GM21381 (cell line): Measurements from ENCODE around the gene DNM3.
"Not testable (repeated sequence)": the region's sequence is repeated elsewhere in the genome, so short reads cannot be mapped to it uniquely, and the experiment has no call there.

ENCODE experiments used
- ATAC-seq: cut with Tn5 transposase; IDR thresholded peaks from one replicate; pipeline ENCODE4 v1.9.1; 2021; ENCODE audit warnings: mild to moderate bottlenecking, moderate library complexity; ENCODE audit not compliant: unreplicated experiment

DNM3 gene

GRCh38 chr1:172402878-172403569, 561.7 kb downstream of the DNM3 start:
- no peak for ATAC-seq

DNA sequence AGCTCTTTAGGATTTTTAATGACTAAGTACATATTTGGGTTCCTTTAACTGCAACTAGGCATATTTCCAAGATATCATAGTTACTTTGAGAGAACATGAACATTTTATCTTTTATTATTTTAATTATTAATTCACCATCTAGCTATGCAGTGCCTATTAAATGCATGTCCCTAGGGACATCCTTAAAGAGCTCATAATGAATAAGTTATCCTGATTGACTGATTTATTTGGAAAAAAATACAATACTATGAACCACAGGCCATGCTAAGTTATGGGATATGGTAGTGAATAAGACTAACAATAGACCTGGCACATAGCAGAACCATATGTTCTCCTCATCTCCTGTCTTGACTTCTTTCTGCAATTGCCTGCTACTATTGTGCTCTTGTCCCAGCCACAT, 562.8 kb downstream of the DNM3 start:
- no peak for ATAC-seq

DNA sequence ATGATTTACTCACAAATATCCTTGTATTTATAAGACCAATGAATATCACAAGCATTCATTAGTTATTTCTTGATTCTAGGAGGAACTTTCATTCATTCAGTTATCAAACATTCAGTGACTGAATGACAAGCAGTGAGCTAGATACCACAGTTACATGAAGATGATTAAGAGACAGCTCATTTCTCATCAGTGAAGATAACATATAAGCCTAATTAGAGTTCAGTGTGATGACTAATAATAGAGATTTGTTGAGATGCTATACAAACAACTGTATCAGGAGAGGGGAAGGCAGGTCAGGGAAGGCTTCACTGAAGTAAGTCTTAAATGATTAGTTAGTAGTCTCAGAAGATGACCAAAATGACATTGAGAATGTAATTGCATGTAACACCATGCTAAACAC, 564.6 kb downstream of the DNM3 start:
- ATAC-seq = no peak

DNA sequence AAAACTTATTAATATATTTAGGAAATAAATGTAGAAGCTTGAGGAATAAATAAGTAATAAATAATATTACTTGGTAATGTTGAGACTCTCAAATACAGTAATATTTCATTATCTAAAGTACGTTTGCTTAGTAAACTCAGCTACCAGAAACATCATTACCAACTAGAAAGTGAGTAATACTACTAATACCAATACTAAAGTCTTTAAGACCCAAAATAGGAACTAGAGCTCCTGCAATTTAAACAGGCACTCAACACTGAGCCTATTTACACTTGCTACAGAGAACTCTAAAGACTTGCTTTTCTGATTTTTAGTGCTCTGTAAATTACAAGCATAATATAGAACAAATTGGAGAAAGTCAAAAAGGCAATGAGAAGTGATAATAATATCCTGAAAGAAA, 565.7 kb downstream of the DNM3 start:
- ATAC-seq = no peak

DNA sequence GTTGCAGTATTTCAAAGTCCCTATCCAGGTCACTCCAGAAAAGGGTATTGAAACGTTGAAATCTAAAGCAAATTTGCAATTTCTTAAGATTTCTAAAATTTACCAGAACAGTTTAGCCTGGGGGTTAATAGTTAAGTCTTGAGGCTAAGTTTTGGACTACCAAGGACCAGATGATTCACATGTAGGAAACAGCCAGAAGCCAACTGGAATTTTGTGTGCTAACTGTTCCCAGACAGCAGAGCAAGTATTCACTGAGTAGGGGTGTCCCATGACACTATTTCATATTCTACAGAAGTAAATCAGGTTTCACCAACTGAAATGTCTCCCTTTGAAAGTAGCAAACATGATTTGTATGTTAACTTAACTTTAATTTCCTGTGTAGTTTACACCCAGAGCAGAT, 567.7 kb downstream of the DNM3 start:
- no peak for ATAC-seq

DNA sequence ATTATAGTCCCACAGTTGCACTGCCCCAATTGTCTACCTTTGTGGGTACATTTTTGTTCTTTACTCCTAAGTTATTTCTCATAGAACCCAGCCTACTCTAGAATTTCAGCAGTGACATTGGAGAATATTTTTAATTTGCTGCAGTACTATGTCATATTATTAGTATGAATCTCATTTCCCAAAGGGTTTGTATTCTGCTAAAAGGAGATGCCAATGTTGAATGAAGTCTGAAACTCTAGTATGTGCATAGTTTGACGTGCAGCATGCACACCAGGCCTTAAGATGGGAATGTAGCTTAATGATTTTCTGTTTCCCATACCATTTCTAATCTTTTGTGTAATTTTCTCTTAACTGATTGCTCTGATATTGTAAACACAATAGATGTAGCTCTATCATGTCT, 568.7 kb downstream of the DNM3 start:
- ATAC-seq = no peak

- no peak for ATAC-seq
Measured at GRCh38 chr1:172411791-172412338, 570.6 kb downstream of the DNM3 start.

DNA sequence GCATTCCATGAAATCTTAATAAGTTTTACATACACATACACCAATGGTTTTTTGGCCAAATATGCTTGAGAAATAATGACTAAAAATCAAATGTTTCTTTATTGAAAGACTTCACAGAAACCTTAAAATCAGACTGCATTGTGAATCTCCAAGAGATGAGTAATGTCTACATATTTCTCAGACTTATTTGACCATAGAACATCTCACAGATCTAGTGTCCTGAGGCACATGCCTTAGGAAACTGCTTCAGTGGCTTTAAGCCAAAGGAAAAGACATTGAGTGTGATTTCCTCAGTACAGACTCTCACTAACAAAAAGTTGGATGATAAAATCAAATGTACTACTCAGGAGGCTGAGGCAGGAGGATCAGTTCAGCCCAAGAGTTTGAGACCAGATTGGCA, 573.0 kb downstream of the DNM3 start:
- no peak for ATAC-seq

- no peak for ATAC-seq
Measured at GRCh38 chr1:172416496-172417035, 575.3 kb downstream of the DNM3 start.

GRCh38 chr1:172417557-172417956, 576.3 kb downstream of the DNM3 start:
- ATAC-seq = no peak

DNA sequence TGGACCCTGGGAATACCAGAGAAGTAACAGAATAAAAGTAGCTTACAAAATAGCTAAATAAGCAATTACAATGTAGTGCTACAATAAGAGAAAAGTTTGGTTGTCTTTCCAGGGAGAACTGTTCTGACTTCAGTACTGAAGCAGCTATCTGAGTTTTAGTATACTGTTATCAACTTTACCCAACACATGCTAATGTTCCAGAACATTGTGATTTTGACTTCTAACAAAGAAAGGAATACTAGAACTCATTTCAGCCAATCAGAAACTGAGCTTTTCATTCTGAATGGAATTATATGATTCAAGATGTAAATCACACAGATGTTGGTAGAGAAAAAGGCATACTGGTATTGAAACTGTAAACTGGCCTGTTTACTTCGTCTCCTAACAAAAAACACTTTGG, 579.1 kb downstream of the DNM3 start, which contains the start of gene C1orf105:
TSS of gene C1orf105 (plus strand) at position 301 of the 400 bp plus-strand sequence. CDS start 201 bp downstream, outside the sequence.
- ATAC-seq = no peak

DNA sequence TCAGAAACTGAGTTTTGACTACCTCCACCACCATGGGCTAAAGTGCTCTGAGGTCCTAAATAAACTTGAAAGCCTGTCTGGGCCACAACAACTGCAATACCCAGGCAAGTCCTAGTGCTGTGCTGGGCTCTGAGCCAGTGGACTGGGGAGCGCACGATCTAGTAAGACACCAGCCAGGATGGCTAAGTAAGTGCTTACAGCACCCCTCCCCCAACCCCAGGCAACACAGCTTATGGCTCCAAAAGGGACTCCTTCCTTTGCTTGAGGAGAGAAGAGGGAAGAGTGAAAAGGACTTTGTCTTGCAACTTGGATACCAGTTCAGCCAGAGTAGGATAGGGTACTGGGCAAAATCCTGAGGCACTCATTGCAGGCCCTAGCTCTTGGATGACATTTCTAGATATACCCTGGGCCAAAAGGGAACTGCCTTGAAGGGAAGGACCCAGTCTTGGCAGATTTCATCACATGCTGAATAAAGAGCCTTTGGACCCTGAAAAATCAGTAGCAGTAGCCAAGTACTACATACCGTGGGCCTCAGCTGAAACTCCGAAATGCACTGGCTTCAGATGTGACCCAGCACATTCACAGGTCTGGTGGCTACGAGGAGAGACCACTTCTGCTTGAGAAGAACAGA, 580.8 kb downstream of the DNM3 start:
- no peak for ATAC-seq

DNA sequence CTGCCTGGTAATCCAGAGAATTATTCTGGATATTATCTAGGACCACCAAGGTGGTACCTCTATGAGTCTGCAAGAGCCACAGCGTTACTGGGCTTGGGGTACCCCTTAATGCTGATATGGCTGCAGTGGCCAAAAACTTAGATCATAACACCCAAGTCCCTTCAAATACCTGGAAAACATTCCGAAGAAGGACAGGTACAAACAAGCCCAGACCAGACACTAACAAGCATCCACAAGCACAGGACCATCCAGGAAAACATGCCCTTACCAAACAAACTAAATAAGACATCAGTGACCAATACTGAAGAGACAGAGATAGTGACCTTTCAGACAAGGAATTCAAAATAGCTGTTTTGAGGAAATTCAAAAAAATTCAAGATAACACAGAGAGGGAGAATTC, 582.0 kb downstream of the DNM3 start:
- ATAC-seq = no peak

DNA sequence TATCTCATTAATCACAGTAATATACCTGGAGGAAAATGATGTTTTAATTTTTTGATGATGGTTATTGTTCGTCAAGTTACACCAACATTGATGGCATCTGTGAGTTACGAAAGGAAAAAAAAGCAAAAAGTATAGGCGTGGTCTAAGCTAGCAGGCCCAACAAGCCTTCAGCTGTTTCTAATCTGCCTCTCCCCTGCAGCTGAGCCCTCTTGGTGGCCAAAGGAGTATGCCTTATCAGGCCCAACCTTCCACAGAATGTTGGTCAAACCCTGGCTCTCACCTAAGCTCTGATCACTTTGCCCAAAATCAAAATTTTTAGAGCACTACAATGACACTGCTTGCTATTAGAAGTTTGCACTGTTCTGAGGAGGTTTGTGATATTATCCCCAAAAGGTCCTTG, 584.0 kb downstream of the DNM3 start:
- ATAC-seq = no peak

DNA sequence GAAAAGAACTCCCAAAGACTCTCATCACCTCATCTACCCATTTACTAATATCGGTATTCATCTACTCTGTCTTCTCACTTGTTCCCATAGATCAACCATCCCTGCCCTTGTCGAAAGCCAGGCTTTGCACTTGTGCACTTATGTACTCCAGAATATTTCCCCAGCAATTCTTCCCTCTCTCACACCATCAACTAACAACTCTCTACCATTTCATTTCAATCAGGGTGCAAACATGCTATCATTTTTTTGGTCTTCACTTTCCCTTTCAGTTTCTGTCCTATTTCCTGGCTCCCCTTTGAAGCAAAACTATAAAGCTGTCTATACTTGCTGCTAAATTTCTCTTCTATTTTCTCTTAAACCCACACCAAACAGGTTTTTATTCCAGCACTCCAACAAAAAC, 585.9 kb downstream of the DNM3 start:
- ATAC-seq = no peak

DNA sequence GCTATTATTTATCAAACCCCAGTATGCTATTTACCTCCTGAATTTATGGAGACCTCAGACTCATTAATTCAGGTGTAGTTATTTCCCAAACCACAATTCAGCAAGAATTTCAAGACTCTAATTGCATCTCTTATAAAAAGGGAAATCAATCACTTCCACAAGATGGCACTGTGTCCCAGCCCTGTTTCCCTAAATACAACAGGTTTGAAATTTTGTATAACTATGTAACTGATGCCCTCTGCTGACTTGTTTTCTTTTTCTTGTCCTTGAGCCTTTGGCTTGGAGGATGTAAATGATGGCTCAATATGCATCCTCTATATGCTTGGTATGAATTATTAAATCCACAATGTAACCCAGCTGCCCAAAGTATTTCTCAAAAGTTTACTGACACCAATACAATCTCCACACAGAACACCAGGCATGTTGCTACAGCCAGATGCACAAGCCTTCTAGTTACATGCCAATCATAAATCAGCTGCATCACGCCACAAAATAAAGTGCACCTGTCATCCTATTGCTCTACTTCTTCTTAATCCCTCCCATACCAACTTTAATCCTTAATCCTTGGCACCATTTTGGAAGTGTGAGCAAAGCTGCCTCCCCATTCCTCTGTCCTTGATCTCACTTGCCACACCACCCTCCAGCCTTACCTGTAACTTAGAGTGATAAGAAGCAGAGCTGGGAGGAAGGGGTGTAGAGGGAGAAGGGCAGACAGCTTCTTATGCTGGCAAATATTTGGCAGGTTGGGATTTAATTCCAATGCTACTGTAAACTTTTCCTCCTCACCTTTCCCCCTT, 588.2 kb downstream of the DNM3 start:
- no peak for ATAC-seq

DNA sequence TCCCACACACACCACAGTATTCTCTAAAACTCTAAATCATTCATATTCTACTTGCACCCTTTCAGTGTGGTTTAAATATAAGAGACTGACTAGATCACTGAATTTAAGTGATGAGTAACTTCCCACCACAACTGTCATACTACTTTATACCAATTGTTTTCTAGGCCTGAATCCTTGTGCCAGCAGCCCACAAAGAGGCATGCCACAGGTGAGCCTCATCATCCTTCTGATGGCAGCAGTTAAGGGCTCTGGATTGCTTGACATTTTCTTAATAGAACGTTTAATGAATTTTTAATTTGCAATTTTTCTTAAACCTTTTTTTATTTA, 588.8 kb downstream of the DNM3 start:
- no peak for ATAC-seq

DNA sequence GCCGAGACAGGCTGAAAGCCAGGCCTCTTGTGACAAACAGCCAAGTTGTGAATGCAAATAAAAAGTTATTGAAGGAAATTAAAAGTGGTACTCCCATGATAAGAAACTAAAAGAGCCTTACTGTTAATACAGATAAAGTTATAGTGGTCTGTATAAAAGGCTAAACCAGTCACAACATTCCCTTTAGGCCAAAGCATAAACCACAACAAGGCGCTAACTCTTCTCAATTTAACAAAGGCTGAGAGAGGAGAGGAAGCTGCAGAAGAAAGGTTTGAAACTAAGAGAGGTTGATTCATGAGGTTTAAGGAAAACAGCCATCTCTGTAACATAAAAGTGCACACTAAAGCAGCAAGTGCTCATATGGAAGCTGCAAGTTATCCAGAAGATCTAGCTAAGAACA, 589.9 kb downstream of the DNM3 start:
- no peak for ATAC-seq

- no peak for ATAC-seq
Measured at GRCh38 chr1:172431721-172432192, 590.5 kb downstream of the DNM3 start.

- ATAC-seq = not testable (repeated sequence)
Measured at GRCh38 chr1:172437183-172437582, 595.9 kb downstream of the DNM3 start.

- ATAC-seq = no peak
Measured at GRCh38 chr1:172442404-172442803, 601.1 kb downstream of the DNM3 start.
